OCI-LY1 (cell line): ENCODE measurements around the gene KCNN4.

Source experiments
- EZH2 ChIP-seq: fragments of 200-600 bp; sonication (generic), shearing (Covaris generic); IDR thresholded peaks from 2 replicates; pipeline ENCODE4 v1.8.0; 2017; ENCODE audit warnings: borderline replicate concordance, mixed run types, mild to moderate bottlenecking, antibody characterized with exemption, low read length, moderate library complexity, mixed read lengths
- TF ChIP-seq, protein P1 (sequence below): fragments of 200-600 bp; sonication (generic), shearing (Covaris generic); IDR thresholded peaks from 2 replicates; pipeline ENCODE4 v1.5.1; 2017; ENCODE audit warnings: mild to moderate bottlenecking, antibody characterized with exemption, low read length, moderate library complexity, mixed read lengths

DNA sequence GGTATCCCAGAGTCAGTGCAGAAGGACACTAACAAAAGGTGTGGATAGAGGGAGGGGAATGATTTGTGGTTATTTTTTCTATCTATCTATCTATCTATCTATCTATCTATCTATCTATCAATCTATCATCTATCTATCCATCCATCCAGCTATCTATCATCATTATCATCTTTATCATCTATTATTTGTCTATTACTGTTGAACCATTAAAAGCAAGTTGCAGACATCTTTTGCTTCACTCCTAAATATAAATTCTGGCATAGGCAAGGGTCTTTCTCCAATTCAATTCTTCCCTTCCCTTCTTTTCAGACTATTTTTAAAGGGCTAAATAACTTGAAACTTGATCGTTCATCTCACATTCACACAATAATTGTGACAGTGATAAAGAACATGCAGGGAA, 31.5 kb upstream of the KCNN4 start:
- TF ChIP-seq, protein P1, sequence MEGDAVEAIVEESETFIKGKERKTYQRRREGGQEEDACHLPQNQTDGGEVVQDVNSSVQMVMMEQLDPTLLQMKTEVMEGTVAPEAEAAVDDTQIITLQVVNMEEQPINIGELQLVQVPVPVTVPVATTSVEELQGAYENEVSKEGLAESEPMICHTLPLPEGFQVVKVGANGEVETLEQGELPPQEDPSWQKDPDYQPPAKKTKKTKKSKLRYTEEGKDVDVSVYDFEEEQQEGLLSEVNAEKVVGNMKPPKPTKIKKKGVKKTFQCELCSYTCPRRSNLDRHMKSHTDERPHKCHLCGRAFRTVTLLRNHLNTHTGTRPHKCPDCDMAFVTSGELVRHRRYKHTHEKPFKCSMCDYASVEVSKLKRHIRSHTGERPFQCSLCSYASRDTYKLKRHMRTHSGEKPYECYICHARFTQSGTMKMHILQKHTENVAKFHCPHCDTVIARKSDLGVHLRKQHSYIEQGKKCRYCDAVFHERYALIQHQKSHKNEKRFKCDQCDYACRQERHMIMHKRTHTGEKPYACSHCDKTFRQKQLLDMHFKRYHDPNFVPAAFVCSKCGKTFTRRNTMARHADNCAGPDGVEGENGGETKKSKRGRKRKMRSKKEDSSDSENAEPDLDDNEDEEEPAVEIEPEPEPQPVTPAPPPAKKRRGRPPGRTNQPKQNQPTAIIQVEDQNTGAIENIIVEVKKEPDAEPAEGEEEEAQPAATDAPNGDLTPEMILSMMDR = no peak
- TF ChIP-seq EZH2 = no peak
